ENCODE data around the gene SMAD7. TPM values are rescaled to one million over a fixed set of nuclear protein-coding genes. Genes with fewer than 3 reads are reported as not detected.

SMAD7 gene
- total RNA-seq, 1 donor from 2014 or later, result 24.3 TPM

GRCh38 chr18:48894799-48895346 lies 55.9 kb downstream of the SMAD7 start:
- Mint-ChIP-seq H3K4me1 (ENCODE audit: low read depth) (peaks cover 6% of the 10 kb centered on the region), H3K27ac (peak overlapping the region; percentile 41)

DNA sequence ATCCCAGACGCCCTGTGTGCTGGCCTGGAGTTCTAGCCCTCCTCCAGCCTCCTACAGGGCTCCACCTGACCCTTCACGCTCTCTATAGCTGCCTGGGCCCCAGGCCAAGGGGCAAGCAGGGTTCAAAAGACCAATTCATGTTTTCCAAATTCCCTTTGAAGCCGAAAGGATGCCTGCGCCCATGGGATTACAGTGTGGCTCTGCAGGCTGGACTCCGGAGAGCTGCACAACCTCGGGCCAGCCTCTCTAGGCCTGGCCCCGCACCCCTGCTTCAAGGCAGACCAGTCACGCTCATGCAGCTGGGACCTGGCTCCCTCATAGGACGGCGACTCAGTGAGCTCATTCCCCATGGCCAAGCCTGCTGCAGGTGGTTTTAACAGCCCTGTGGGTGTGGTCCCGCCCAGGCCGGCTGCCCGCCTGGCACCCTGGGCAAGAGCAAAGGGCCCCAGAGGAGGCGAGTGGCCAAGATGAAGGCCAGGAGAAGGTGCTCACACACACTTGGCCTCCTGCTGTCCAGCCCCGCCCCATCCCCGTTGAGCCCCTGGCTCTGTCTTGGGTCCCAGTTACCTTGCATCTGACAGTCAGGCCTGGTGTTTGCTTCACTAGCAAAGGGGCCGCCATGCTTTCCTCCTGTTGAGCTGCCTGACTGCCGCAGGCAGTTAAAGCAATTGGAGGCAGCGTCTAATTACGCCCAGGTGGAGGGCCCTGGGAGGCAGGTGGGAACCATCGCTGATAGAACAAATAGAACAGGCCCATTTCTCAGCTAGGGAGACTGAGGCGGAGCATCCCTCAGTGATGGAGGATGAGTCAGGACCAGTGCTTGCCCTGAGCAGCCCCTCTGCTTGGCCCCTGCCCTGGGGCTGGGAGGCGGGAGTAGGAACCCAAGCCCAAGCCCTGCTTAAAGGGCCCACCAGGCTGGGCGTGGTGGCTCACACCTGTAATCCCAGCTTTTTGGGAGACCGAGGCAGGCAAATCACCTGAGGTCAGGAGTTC lies 56.9 kb downstream of the SMAD7 start:
- Mint-ChIP-seq H3K36me3 (ENCODE audit: insufficient read depth) (no peaks in the 10 kb centered on the region), H3K9me3 (ENCODE audit: low read depth) (no peaks in the 10 kb centered on the region), H3K27ac (no peak overlapping the region), H3K27me3 (no peaks in the 10 kb centered on the region), H3K4me3 (ENCODE audit: low read depth) (no peak overlapping the region), H3K4me1 (ENCODE audit: low read depth) (peaks cover 11% of the 10 kb centered on the region)
- TF ChIP-seq, protein P1, sequence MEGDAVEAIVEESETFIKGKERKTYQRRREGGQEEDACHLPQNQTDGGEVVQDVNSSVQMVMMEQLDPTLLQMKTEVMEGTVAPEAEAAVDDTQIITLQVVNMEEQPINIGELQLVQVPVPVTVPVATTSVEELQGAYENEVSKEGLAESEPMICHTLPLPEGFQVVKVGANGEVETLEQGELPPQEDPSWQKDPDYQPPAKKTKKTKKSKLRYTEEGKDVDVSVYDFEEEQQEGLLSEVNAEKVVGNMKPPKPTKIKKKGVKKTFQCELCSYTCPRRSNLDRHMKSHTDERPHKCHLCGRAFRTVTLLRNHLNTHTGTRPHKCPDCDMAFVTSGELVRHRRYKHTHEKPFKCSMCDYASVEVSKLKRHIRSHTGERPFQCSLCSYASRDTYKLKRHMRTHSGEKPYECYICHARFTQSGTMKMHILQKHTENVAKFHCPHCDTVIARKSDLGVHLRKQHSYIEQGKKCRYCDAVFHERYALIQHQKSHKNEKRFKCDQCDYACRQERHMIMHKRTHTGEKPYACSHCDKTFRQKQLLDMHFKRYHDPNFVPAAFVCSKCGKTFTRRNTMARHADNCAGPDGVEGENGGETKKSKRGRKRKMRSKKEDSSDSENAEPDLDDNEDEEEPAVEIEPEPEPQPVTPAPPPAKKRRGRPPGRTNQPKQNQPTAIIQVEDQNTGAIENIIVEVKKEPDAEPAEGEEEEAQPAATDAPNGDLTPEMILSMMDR (IDR thresholded peaks at IDR 0.05; ENCODE audit: unreplicated experiment), result no peak
- no peak for DNase-seq (ENCODE audit: low spot score, unreplicated experiment)

More at GRCh38 chr18:48894799-48895346, 55.9 kb downstream of the SMAD7 start:
- no peaks in the 10 kb centered on the region for H3K27me3 Mint-ChIP-seq
- no peak for DNase-seq (ENCODE audit: low spot score, unreplicated experiment)
- no peaks in the 10 kb centered on the region for H3K36me3 Mint-ChIP-seq (ENCODE audit: insufficient read depth)
- peaks cover 3% of the 10 kb centered on the region for H3K9me3 Mint-ChIP-seq (ENCODE audit: low read depth)
- TF ChIP-seq, protein P1 (IDR thresholded peaks at IDR 0.05; ENCODE audit: unreplicated experiment), result no peak
- H3K4me3 Mint-ChIP-seq (ENCODE audit: low read depth), result no peak overlapping the region

DNA sequence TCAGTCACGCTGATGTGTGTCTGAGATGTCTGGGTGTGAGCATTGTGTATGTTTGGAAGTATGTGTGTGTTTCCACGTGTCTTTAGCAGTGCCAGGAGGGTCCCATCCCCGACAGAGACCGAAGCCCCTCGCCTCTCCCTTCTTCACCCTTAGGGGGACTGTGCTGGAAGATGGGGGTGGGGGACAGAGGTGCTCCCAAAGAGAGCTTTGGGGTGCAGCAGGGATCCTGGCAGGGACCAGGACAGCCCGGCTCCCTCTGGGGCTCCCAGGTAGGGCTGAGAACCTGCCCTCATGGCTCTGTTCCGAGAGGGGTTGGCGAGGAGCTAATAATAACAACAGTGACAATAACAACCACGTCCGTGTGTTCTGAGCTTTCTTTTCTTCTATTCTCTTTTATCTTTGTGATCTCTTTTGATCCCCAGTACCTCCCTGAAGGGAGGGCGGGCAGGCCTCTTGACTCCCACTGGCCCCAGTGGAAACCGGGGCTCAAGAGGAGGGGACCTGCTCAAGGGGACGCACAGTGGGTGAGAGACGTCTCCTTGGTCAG lies 57.6 kb downstream of the SMAD7 start:
- TF ChIP-seq, protein P1 (IDR thresholded peaks at IDR 0.05; ENCODE audit: unreplicated experiment), result no peak
- Mint-ChIP-seq H3K27me3 (no peaks in the 10 kb centered on the region), H3K36me3 (ENCODE audit: insufficient read depth) (no peaks in the 10 kb centered on the region), H3K4me1 (ENCODE audit: low read depth) (peaks cover 16% of the 10 kb centered on the region), H3K4me3 (ENCODE audit: low read depth) (no peak overlapping the region), H3K27ac (no peak overlapping the region), H3K9me3 (ENCODE audit: low read depth) (no peaks in the 10 kb centered on the region)
- DNase-seq (ENCODE audit: low spot score, unreplicated experiment), result no peak

GRCh38 chr18:48892146-48892855 lies 58.5 kb downstream of the SMAD7 start:
- DNase-seq (ENCODE audit: low spot score, unreplicated experiment), result no peak
- no peak overlapping the region for H3K27ac Mint-ChIP-seq
- H3K4me1 Mint-ChIP-seq (ENCODE audit: low read depth), result peaks cover 21% of the 10 kb centered on the region
- no peaks in the 10 kb centered on the region for H3K9me3 Mint-ChIP-seq (ENCODE audit: low read depth)
- H3K36me3 Mint-ChIP-seq (ENCODE audit: insufficient read depth), result no peaks in the 10 kb centered on the region
- H3K27me3 Mint-ChIP-seq, result no peaks in the 10 kb centered on the region
- no peak overlapping the region for H3K4me3 Mint-ChIP-seq (ENCODE audit: low read depth)
- TF ChIP-seq, protein P1 (IDR thresholded peaks at IDR 0.05; ENCODE audit: unreplicated experiment), result no peak

DNA sequence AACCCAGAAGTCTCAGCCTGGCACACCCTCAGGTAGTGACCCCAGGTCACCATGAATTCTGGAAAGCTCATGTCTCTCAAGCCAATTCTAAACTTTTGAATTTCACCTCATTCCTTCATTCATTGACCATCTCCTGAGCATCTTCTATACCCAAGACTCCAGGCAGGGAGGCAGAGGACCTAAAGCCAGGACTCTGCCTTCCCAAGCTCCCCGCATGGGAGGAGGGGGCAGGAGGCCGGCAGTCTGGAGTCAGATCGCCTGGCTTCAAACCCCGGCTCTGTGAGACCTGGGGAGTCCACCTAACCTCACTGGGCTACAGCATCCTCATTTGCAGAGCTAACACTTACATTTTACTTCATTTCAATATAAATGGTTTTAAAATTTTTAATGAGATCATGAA lies 59.0 kb downstream of the SMAD7 start:
- no peak for DNase-seq (ENCODE audit: low spot score, unreplicated experiment)
- Mint-ChIP-seq H3K27ac (no peak overlapping the region), H3K4me3 (ENCODE audit: low read depth) (no peak overlapping the region), H3K27me3 (no peaks in the 10 kb centered on the region), H3K4me1 (ENCODE audit: low read depth) (peaks cover 21% of the 10 kb centered on the region), H3K9me3 (ENCODE audit: low read depth) (no peaks in the 10 kb centered on the region), H3K36me3 (ENCODE audit: insufficient read depth) (no peaks in the 10 kb centered on the region)
- TF ChIP-seq, protein P1 (IDR thresholded peaks at IDR 0.05; ENCODE audit: unreplicated experiment), result no peak
